H1 (cell line): ENCODE data around the gene SHQ1. TPM values are rescaled to one million over a fixed set of nuclear protein-coding genes. Genes with fewer than 3 reads are reported as not detected.

Experiments used
- CTCF ChIA-PET: fragments of 300-600 bp; sonication (Branson Sonifier 250); formaldehyde crosslinking; loops from one replicate; lab custom pipeline; 2021; ENCODE audit not compliant: partially characterized antibody; lab: Charles Lee
- POLR2A ChIA-PET: fragments of 300-600 bp; sonication (Branson Sonifier 250); formaldehyde crosslinking; loops from one replicate; lab custom pipeline; 2021; ENCODE audit warnings: inconsistent platforms; ENCODE audit not compliant: partially characterized antibody; lab: Charles Lee
- DNase-seq, 2 experiments: peaks; one replicate each; pipeline versions ENCODE4 v3.0.0 to v3.0.0-alpha.2; 2010 to 2022; ENCODE audit warnings: low spot score in 2 of 2, low read depth in 1 of 2, mixed read lengths in 1 of 2
- FAIRE-seq: peaks from 2 replicates; lab custom pipeline; 2011; peaks lifted over from hg19 to GRCh38; lab: Jason Lieb, UNC
- H2AFZ ChIP-seq: 2 replicates; pipeline ENCODE4 v1.8.1; 2012; ENCODE audit warnings: low read length, inconsistent platforms
- H2AK5ac ChIP-seq: 2 replicates; pipeline ENCODE4 v1.6.1; 2013; ENCODE audit warnings: low read depth, low read length
- H2BK120ac ChIP-seq: replicated peaks from 2 replicates; pipeline ENCODE3; 2013; ENCODE audit warnings: low read depth, low read length, inconsistent platforms
- H2BK12ac ChIP-seq: 2 replicates; pipeline ENCODE4 v1.6.1; 2013; ENCODE audit warnings: low read depth, low read length
- H2BK15ac ChIP-seq: 2 replicates; pipeline ENCODE4 v1.6.1; 2013; ENCODE audit warnings: low read length
- H2BK20ac ChIP-seq: 2 replicates; pipeline ENCODE4 v1.6.1; 2013; ENCODE audit warnings: low read length
- H2BK5ac ChIP-seq: 2 replicates; pipeline ENCODE4 v1.6.1; 2013; ENCODE audit warnings: low read depth, low read length
- H3K14ac ChIP-seq: 2 replicates; pipeline ENCODE4 v1.6.1; 2013; ENCODE audit warnings: inconsistent platforms; ENCODE audit not compliant: insufficient read length
- H3K18ac ChIP-seq: 2 replicates; pipeline ENCODE4 v1.6.1; 2013; ENCODE audit warnings: low read length; ENCODE audit errors: extremely low read depth
- H3K23ac ChIP-seq: 2 replicates; pipeline ENCODE4 v1.6.1; 2013; ENCODE audit warnings: inconsistent platforms; ENCODE audit not compliant: insufficient read length
- H3K23me2 ChIP-seq: 2 replicates; pipeline ENCODE4 v1.6.1; 2013; ENCODE audit warnings: low read depth, low read length
- H3K27ac ChIP-seq: 2 replicates; pipeline ENCODE4 v1.6.1; 2011; ENCODE audit warnings: low read depth, low read length, inconsistent platforms
- H3K27me3 ChIP-seq, 4 experiments: replicated peaks in 1 of 4; 1 replicate in 1 of 4; 2 replicates in 3 of 4; pipeline versions ENCODE4 v1.6.1 to v1.8.1; 2011 to 2013; ENCODE audit warnings: low read length in 3 of 4, mild to moderate bottlenecking in 3 of 4, inconsistent platforms in 2 of 4, mixed read lengths in 2 of 4, moderate library complexity in 1 of 4; ENCODE audit not compliant: control insufficient read depth in 3 of 4, insufficient read depth in 3 of 4; ENCODE audit errors: extremely low read depth in 1 of 4
- H3K36me3 ChIP-seq, 4 experiments: 2 replicates each; pipeline versions ENCODE4 v1.6.1 to v1.8.1; 2011 to 2013; ENCODE audit warnings: mild to moderate bottlenecking in 4 of 4, low read length in 3 of 4, moderate library complexity in 2 of 4, control low read depth in 1 of 4, inconsistent platforms in 1 of 4; ENCODE audit not compliant: insufficient read depth in 4 of 4, control insufficient read depth in 2 of 4
- H3K4ac ChIP-seq: replicated peaks from 2 replicates; pipeline ENCODE3; 2013; ENCODE audit warnings: low read length, low read depth, mixed read lengths, inconsistent platforms; ENCODE audit not compliant: insufficient read length
- H3K4me1 ChIP-seq, 4 experiments: replicated peaks in 1 of 4; 1 replicate in 1 of 4; 2 replicates in 3 of 4; pipeline versions ENCODE4 v1.6.1 to v1.8.1; 2011 to 2013; ENCODE audit warnings: low read length in 3 of 4, inconsistent platforms in 2 of 4, mixed read lengths in 1 of 4; ENCODE audit not compliant: insufficient read depth in 4 of 4, control insufficient read depth in 3 of 4
- H3K4me2 ChIP-seq, 2 experiments: 2 replicates each; pipeline versions ENCODE4 v1.6.1 to v1.8.1; 2011 to 2013; ENCODE audit warnings: low read depth in 2 of 2, low read length in 2 of 2, control low read depth in 1 of 2, inconsistent platforms in 1 of 2, mild to moderate bottlenecking in 1 of 2; ENCODE audit not compliant: insufficient read depth in 1 of 2
- H3K4me3 ChIP-seq, 4 experiments: fragments of 200-600, 300-600 bp in 1 of 4; sonication (generic), shearing (Covaris generic), sonication (Bioruptor Twin) in 1 of 4; 2 replicates each; pipeline versions ENCODE4 v1.5.1 to v1.8.1; 2011 to 2016; ENCODE audit warnings: low read length in 4 of 4, low read depth in 3 of 4, control low read depth in 2 of 4, inconsistent platforms in 2 of 4, mild to moderate bottlenecking in 2 of 4, mixed read lengths in 1 of 4, moderate library complexity in 1 of 4; ENCODE audit not compliant: insufficient read depth in 2 of 4; ENCODE audit errors: extremely low read depth in 1 of 4
- H3K56ac ChIP-seq: replicated peaks from 2 replicates; pipeline ENCODE3; 2013; ENCODE audit warnings: low read depth, mild to moderate bottlenecking, mixed read lengths, low read length, inconsistent platforms; ENCODE audit not compliant: insufficient read length
- H3K79me1 ChIP-seq: 2 replicates; pipeline ENCODE4 v1.6.1; 2013; ENCODE audit warnings: low read depth, low read length, control low read depth
- H3K79me2 ChIP-seq, 2 experiments: 2 replicates each; pipeline versions ENCODE4 v1.6.1 to v1.8.1; 2012 to 2013; ENCODE audit warnings: low read length in 2 of 2, mild to moderate bottlenecking in 2 of 2, inconsistent platforms in 1 of 2; ENCODE audit not compliant: insufficient read depth in 2 of 2, control insufficient read depth in 1 of 2
- H3K9ac ChIP-seq, 4 experiments: replicated peaks in 1 of 4; 1 replicate in 1 of 4; 2 replicates in 3 of 4; pipeline versions ENCODE4 v1.6.1 to v1.8.1; 2011 to 2013; ENCODE audit warnings: low read depth in 3 of 4, low read length in 3 of 4, control low read depth in 2 of 4, mild to moderate bottlenecking in 2 of 4, moderate library complexity in 2 of 4, inconsistent platforms in 1 of 4; ENCODE audit errors: extremely low read depth in 1 of 4
- H3K9me3 ChIP-seq, 2 experiments: 2 replicates each; pipeline versions ENCODE4 v1.6.1 to v1.8.1; 2012 to 2013; ENCODE audit warnings: mild to moderate bottlenecking in 2 of 2, moderate library complexity in 2 of 2, control low read depth in 1 of 2, inconsistent platforms in 1 of 2, low read depth in 1 of 2, low read length in 1 of 2, mixed read lengths in 1 of 2; ENCODE audit not compliant: insufficient read depth in 2 of 2
- H4K20me1 ChIP-seq, 2 experiments: replicated peaks in 1 of 2; 2 replicates each; pipeline versions ENCODE3 to v1.8.1; 2011 to 2013; ENCODE audit warnings: inconsistent platforms in 2 of 2, low read length in 2 of 2, mild to moderate bottlenecking in 1 of 2; ENCODE audit not compliant: insufficient read depth in 2 of 2, control insufficient read depth in 1 of 2
- H4K5ac ChIP-seq: 2 replicates; pipeline ENCODE4 v1.6.1; 2013; ENCODE audit warnings: low read length, low read depth, mixed read lengths, inconsistent platforms; ENCODE audit not compliant: insufficient read length
- H4K8ac ChIP-seq: 2 replicates; pipeline ENCODE4 v1.8.0; 2013; ENCODE audit warnings: mild to moderate bottlenecking, moderate library complexity, low read length, inconsistent platforms; ENCODE audit not compliant: insufficient read depth; ENCODE audit errors: extremely low read depth
- H4K91ac ChIP-seq: replicated peaks from 2 replicates; pipeline ENCODE3; 2013; ENCODE audit warnings: low read length, mixed read lengths, inconsistent platforms; ENCODE audit not compliant: insufficient read length
- EZH2 ChIP-seq: fragments of 200-600 bp; sonication (generic); IDR thresholded peaks from 2 replicates; pipeline ENCODE4 v1.7.1; 2012; ENCODE audit warnings: low read depth, mild to moderate bottlenecking, moderate library complexity, low read length, inconsistent platforms; ENCODE audit not compliant: severe bottlenecking
- HDAC2 ChIP-seq, 2 experiments: fragments of 300-600 bp in 1 of 2; sonication (generic) in 1 of 2; IDR thresholded peaks; 2 replicates each; pipeline ENCODE4 v1.6.1; 2011 to 2012; ENCODE audit warnings: low read depth in 2 of 2, low read length in 2 of 2, mild to moderate bottlenecking in 2 of 2, moderate library complexity in 2 of 2, borderline replicate concordance in 1 of 2, inconsistent platforms in 1 of 2
- HDAC6 ChIP-seq: IDR thresholded peaks from one replicate; pipeline ENCODE4 v1.7.1; 2012; ENCODE audit warnings: low read depth, mild to moderate bottlenecking, inconsistent platforms, low read length, moderate library complexity
- NANOG ChIP-seq: IDR thresholded peaks from 2 replicates; pipeline ENCODE4 v1.6.1; 2011; ENCODE audit warnings: low read length, low read depth, mild to moderate bottlenecking, inconsistent platforms; ENCODE audit not compliant: insufficient read depth, poor library complexity, severe bottlenecking
- SIN3A ChIP-seq, 2 experiments: IDR thresholded peaks in 1 of 2; conservative IDR thresholded peaks in 1 of 2; 2 replicates each; pipeline ENCODE4 v1.6.1; 2011 to 2012; ENCODE audit warnings: low read length in 2 of 2, improper control_type of control experiment in 1 of 2, low read depth in 1 of 2, mild to moderate bottlenecking in 1 of 2
- SRF ChIP-seq: IDR thresholded peaks from 2 replicates; pipeline ENCODE4 v1.6.1; 2011; ENCODE audit warnings: mild to moderate bottlenecking, low read depth, low read length, moderate library complexity
- TCF12 ChIP-seq: IDR thresholded peaks from 2 replicates; pipeline ENCODE4 v1.6.1; 2011; ENCODE audit warnings: low read depth, mild to moderate bottlenecking, low read length
- ZNF274 ChIP-seq: IDR thresholded peaks from 2 replicates; pipeline ENCODE4 v1.7.0; 2012; ENCODE audit warnings: low read length, borderline replicate concordance; ENCODE audit errors: extremely low read depth
- WGBS, 2 experiments: shearing (Covaris generic) in 1 of 2; methylation state at CpG; one replicate each; pipeline versions ENCODE4 v1.1.6 to v1.1.7; 2013 to 2015; ENCODE audit warnings: low lambda C conversion rate in 2 of 2, mixed read lengths in 2 of 2, inconsistent platforms in 1 of 2, low coverage in 1 of 2, missing lambda C conversion rate in 1 of 2; ENCODE audit not compliant: insufficient replicate concordance in 2 of 2, insufficient coverage in 1 of 2, insufficient read length in 1 of 2; ENCODE audit errors: extremely low coverage in 1 of 2, missing lambda C conversion rate in 1 of 2; 5-methylcytosine and 5-hydroxymethylcytosine counted together
- polyA plus RNA-seq, 7 experiments: library from polyadenylated mRNA; depleted of rRNA in 3 of 7; stranded (reverse) in 5 of 7; unstranded in 2 of 7; fragments of >200 nt in 5 of 7; fragments of 200-250 nt in 2 of 7; gene quantifications; 1 replicate in 5 of 7; 2 replicates in 1 of 7; 4 replicates in 1 of 7; pipeline versions ENCODE4 v1.2.1 to v1.2.3, GENCODE V29; 2011 to 2013; ENCODE audit warnings: missing spikeins in 2 of 7, mixed read lengths in 2 of 7
- total RNA-seq: library from RNA; stranded (reverse); fragmentation: NEBNext Ultra II Directional; extraction: Animal tissue kit (Norgen Biotek cat#: 25700); gene quantifications from 2 replicates; pipeline ENCODE4 v1.2.1, GENCODE V29; 2021

The SHQ1 gene
- total and polyA plus RNA-seq, 2 of the 8 experiments (the other 6 are each of a cell fraction or from before 2014, with no cell fraction given), result 10.7 to 34.4 TPM

DNA sequence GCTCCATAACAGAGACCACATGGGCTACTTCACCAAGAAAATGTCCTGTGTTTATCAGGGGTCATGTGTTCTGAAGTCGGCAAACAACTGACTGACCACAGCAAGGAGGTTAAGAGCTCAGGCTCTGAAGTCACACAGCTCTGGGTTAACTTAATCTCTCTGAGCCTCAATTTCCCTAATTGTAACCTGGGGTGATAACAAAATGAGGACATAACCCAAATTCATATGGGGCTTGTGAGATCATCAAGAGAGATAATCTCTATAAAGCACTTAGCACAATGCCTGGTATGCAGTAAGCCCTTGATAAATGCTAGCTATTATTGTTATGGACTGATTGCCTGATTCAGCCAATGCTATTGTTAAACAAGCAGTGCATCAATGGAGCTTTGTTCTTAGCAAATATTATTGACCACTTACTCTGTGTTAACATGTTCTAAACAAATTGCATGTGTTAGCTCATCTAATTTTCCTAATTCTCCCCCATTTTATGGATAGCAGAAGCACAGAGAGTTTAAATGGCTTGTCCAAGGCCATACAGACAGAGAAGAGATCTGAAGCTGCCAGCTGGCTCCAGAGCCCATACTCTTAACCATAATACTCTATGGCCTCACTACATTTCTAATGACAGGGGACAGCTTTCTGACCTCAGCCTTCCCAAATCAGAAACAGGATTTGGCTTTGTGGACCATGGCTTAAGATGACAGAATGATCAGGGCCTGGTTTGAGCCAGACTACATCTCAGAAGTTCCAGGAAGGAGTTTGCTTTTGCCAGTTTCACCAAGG is 78.3 kb downstream of the SHQ1 start:
- Histone ChIP-seq H3K79me2 (no peaks in the 10 kb centered on the region), H4K8ac (no peak overlapping the region), H3K4me1 (peaks cover 17 to 39% (median 31%) of the 10 kb centered on the region in 4 experiments; a peak in 6 of 7 replicates), H3K23ac (no peak overlapping the region), H2AK5ac (no peak overlapping the region), H3K9ac (no peak overlapping the region), H3K56ac (no peak overlapping the region), H3K4ac (no peak overlapping the region), H3K79me1 (no peaks in the 10 kb centered on the region; the same call in 1 of the 2 replicates), H4K5ac (no peak overlapping the region), H3K4me2 (no peak overlapping the region; a peak in 1 of 4 replicates), H3K27ac (no peak overlapping the region), H2BK15ac (no peak overlapping the region), H2BK120ac (no peak overlapping the region), H2BK20ac (0 out of 2 replicates have a peak overlapping the region, but pooled peaks have one; percentile 25)
- CTCF ChIA-PET, result interaction anchor here (0.8 to 0.9 kb wide), 2 partner anchors 29 to 71 kb away, joined by 3 read pairs; no protein-coding TSS in a partner anchor
- FAIRE-seq (no peak), DNase-seq (no peak)
- WGBS, 2 experiments, result 90% methylated on average over 1 of the region's 1 CpG; no CpG with 5 or more reads in 1 of the 2 experiments
- POLR2A ChIA-PET, result interaction anchor here (1.1 kb wide), 1 partner anchor 30 kb away, joined by 4 read pairs; no protein-coding TSS in a partner anchor
- TF ChIP-seq HDAC6, result no peak
- no peak for TF ChIP-seq SRF
- TF ChIP-seq EZH2, result no peak
- no peak for TF ChIP-seq NANOG
- no peak for TF ChIP-seq ZNF274
- no peak for TF ChIP-seq SIN3A (conservative IDR thresholded peaks at IDR 0.05 in 1 of 2, IDR thresholded peaks at IDR 0.05 in 1 of 2; ENCODE audit: low read depth in 1 of 2, low read length in 2 of 2)
- no peak for TF ChIP-seq HDAC2 (IDR thresholded peaks at IDR 0.05; ENCODE audit: borderline replicate concordance in 1 of 2, low read depth in 2 of 2, low read length in 2 of 2)
- no peak for TF ChIP-seq TCF12
- TF ChIP-seq, all 59 proteins: peak for 0
- Histone ChIP-seq H2BK12ac (no peak overlapping the region), H2AFZ (no peak overlapping the region), H3K23me2 (no peaks in the 10 kb centered on the region), H4K91ac (no peak overlapping the region), H4K20me1 (no peaks in the 10 kb centered on the region), H3K4me3 (no peak overlapping the region), H3K14ac (no peak overlapping the region), H3K27me3 (no peaks in the 10 kb centered on the region), H3K9me3 (no peaks in the 10 kb centered on the region), H3K36me3 (no peaks in the 10 kb centered on the region), H3K18ac (0 out of 2 replicates have a peak overlapping the region, but pooled peaks have one; percentile 2), H2BK5ac (0 out of 2 replicates have a peak overlapping the region, but pooled peaks have one; percentile 11)
